Measurements from ENCODE around the gene ZNF485. TPM values are rescaled to one million over a fixed set of nuclear protein-coding genes. Genes with fewer than 3 reads are reported as not detected.

Gene ZNF485
- total RNA-seq, 1 donor from 2014 or later: 5.7 TPM

- Mint-ChIP-seq H3K27me3 (peaks cover 20% of the 10 kb centered on the region), H3K9me3 (ENCODE audit: low read depth) (peaks cover 4% of the 10 kb centered on the region), H3K4me1 (ENCODE audit: low read depth) (peaks cover 5% of the 10 kb centered on the region), H3K36me3 (ENCODE audit: insufficient read depth) (peaks cover 15% of the 10 kb centered on the region), H3K4me3 (ENCODE audit: low read depth) (peak overlapping the region; percentile 84), H3K27ac (peak overlapping the region; percentile 60)
- DNase-seq (ENCODE audit: low spot score, unreplicated experiment): no peak
- no peak for TF ChIP-seq CTCF (IDR thresholded peaks at IDR 0.05; ENCODE audit: unreplicated experiment)
Observed at GRCh38 chr10:43607199-43607573, 948 bp downstream of the ZNF485 start.

- H3K27ac Mint-ChIP-seq: no peak overlapping the region
- no peak for DNase-seq (ENCODE audit: low spot score, unreplicated experiment)
- H3K4me1 Mint-ChIP-seq (ENCODE audit: low read depth): peaks cover 5% of the 10 kb centered on the region
- peaks cover 34% of the 10 kb centered on the region for H3K36me3 Mint-ChIP-seq (ENCODE audit: insufficient read depth)
- peaks cover 11% of the 10 kb centered on the region for H3K9me3 Mint-ChIP-seq (ENCODE audit: low read depth)
- peaks cover 4% of the 10 kb centered on the region for H3K27me3 Mint-ChIP-seq
- H3K4me3 Mint-ChIP-seq (ENCODE audit: low read depth): no peak overlapping the region
- TF ChIP-seq CTCF (IDR thresholded peaks at IDR 0.05; ENCODE audit: unreplicated experiment): no peak
Observed at GRCh38 chr10:43610636-43611035, 4.4 kb downstream of the ZNF485 start.

- Mint-ChIP-seq H3K4me3 (ENCODE audit: low read depth) (no peak overlapping the region), H3K36me3 (ENCODE audit: insufficient read depth) (peaks cover 48% of the 10 kb centered on the region), H3K4me1 (ENCODE audit: low read depth) (no peaks in the 10 kb centered on the region), H3K9me3 (ENCODE audit: low read depth) (peaks cover 31% of the 10 kb centered on the region), H3K27ac (no peak overlapping the region), H3K27me3 (no peaks in the 10 kb centered on the region)
- no peak for DNase-seq (ENCODE audit: low spot score, unreplicated experiment)
- TF ChIP-seq CTCF (IDR thresholded peaks at IDR 0.05; ENCODE audit: unreplicated experiment): no peak
Observed at GRCh38 chr10:43616697-43617370, 10.6 kb downstream of the ZNF485 start.

- Mint-ChIP-seq H3K27me3 (no peaks in the 10 kb centered on the region), H3K36me3 (ENCODE audit: insufficient read depth) (peaks cover 33% of the 10 kb centered on the region), H3K4me1 (ENCODE audit: low read depth) (no peaks in the 10 kb centered on the region), H3K4me3 (ENCODE audit: low read depth) (no peak overlapping the region), H3K27ac (no peak overlapping the region), H3K9me3 (ENCODE audit: low read depth) (peaks cover 29% of the 10 kb centered on the region)
- no peak for DNase-seq (ENCODE audit: low spot score, unreplicated experiment)
- no peak for TF ChIP-seq CTCF (IDR thresholded peaks at IDR 0.05; ENCODE audit: unreplicated experiment)
Observed at GRCh38 chr10:43619368-43619767, 13.1 kb downstream of the ZNF485 start.

GRCh38 chr10:43622038-43622437 is 15.8 kb downstream of the ZNF485 start:
- H3K9me3 Mint-ChIP-seq (ENCODE audit: low read depth): peaks cover 15% of the 10 kb centered on the region
- no peak for DNase-seq (ENCODE audit: low spot score, unreplicated experiment)

More at GRCh38 chr10:43622038-43622437, 15.8 kb downstream of the ZNF485 start:
- H3K27me3 Mint-ChIP-seq: no peaks in the 10 kb centered on the region
- peaks cover 12% of the 10 kb centered on the region for H3K36me3 Mint-ChIP-seq (ENCODE audit: insufficient read depth)
- TF ChIP-seq CTCF (IDR thresholded peaks at IDR 0.05; ENCODE audit: unreplicated experiment): no peak
- no peak overlapping the region for H3K27ac Mint-ChIP-seq
- no peaks in the 10 kb centered on the region for H3K4me1 Mint-ChIP-seq (ENCODE audit: low read depth)
- H3K4me3 Mint-ChIP-seq (ENCODE audit: low read depth): no peak overlapping the region

Measured in progenitor cell of endocrine pancreas (in vitro differentiated cells).